G401 (cell line): Measurements from ENCODE around the gene ATP8B3. TPM values are rescaled to one million over a fixed set of nuclear protein-coding genes. Genes with fewer than 3 reads are reported as not detected.

Source experiments
- DNase-seq: peaks from one replicate; pipeline ENCODE4 v3.0.0-alpha.2; 2015; ENCODE audit warnings: low spot score
- in situ Hi-C: cut with HindIII; loops from 2 replicates; pipeline ENCODE4 v1.10.0; 2016; ENCODE audit warnings: low sequenced_read_pairs, mixed read lengths
- total RNA-seq: library from RNA; depleted of rRNA; stranded (reverse); fragments of >200 nt; shearing (Covaris generic); gene quantifications from 2 replicates; pipeline ENCODE4 v1.2.3, GENCODE V29; 2014

ATP8B3 gene
- total RNA-seq, 1 experiment from 2014 or later, result 5.5 TPM

- in situ Hi-C loops, result no loop called here
- DNase-seq, result no peak
Measured at GRCh38 chr19:1839658-1840540, 27.8 kb upstream of the ATP8B3 start.

GRCh38 chr19:1837625-1838105, 25.6 kb upstream of the ATP8B3 start:
- no peak for DNase-seq
- in situ Hi-C loops, result no loop called here

GRCh38 chr19:1837222-1837565, 25.1 kb upstream of the ATP8B3 start:
- in situ Hi-C loops, result no loop called here
- DNase-seq, result no peak

DNA sequence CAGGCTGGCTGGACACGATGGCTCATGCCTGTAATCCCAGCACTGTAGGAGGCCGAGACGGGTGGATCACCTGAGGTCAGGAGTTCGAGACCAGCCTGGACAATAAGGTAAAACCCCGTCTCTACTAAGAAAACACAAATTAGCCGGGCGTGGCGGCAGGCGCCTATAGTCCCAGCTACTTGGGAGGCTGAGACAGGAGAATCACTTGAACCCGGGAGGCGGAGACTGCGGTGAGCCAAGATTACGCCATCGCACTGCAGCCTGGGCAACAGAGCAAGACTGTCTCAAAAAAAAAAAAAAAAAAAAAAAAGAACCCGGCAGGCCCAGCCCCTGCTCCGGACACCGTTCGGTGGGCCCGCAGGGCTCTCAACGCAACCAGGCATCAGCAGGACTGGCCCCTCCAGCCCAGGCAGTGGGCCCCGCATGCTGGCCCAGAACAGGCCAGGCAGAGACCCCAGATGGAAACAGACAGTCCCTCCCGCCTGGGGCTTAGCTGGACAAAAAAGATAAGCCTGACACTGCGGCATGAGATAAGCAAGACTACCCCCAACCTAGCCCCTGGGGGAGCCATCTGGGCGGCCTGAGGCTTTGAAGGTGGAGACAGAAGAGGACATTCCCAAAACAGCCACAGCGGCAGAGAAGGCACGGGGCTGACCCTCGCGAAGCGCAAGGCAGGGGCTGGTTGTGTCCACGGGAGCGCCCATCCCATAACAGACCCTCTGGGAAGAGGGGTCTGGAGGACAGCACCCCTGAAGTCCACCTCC, 24.6 kb upstream of the ATP8B3 start:
- DNase-seq, result no peak
- in situ Hi-C loops, result no loop called here

- DNase-seq, result no peak
- in situ Hi-C loops, result no loop called here
Measured at GRCh38 chr19:1833540-1833939, 21.5 kb upstream of the ATP8B3 start.

- in situ Hi-C loops, result no loop called here
Measured at GRCh38 chr19:1832046-1832663, 20.1 kb upstream of the ATP8B3 start.

GRCh38 chr19:1830978-1831377, 18.9 kb upstream of the ATP8B3 start:
- DNase-seq, result no peak
- in situ Hi-C loops, result no loop called here

More at GRCh38 chr19:1832046-1832663, 20.1 kb upstream of the ATP8B3 start:
- no peak for DNase-seq

DNA sequence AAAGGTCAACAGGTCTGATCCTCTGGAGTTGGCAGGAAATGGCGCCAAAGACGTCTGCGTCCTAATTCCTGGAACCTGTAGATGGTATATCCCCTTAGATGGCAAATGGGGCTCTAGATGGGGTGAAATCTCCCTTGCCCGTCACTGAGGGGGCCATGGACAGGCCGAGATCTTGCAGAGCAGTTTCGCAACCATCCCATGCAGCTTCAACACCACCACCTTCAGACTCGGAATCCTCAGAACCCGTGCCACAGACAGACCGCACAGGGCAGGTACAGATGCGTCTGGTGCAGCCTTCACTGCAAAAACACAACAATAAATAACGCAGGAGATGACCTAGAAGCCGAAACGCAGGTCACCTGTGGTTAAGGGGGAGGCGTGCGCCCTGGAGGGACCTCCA, 18.5 kb upstream of the ATP8B3 start:
- DNase-seq, result no peak
- in situ Hi-C loops, result no loop called here

- in situ Hi-C loops, result no loop called here
- DNase-seq, result no peak
Measured at GRCh38 chr19:1829958-1830357, 17.9 kb upstream of the ATP8B3 start.

GRCh38 chr19:1828279-1829238, 16.5 kb upstream of the ATP8B3 start:
- no peak for DNase-seq
- in situ Hi-C loops, result no loop called here

DNA sequence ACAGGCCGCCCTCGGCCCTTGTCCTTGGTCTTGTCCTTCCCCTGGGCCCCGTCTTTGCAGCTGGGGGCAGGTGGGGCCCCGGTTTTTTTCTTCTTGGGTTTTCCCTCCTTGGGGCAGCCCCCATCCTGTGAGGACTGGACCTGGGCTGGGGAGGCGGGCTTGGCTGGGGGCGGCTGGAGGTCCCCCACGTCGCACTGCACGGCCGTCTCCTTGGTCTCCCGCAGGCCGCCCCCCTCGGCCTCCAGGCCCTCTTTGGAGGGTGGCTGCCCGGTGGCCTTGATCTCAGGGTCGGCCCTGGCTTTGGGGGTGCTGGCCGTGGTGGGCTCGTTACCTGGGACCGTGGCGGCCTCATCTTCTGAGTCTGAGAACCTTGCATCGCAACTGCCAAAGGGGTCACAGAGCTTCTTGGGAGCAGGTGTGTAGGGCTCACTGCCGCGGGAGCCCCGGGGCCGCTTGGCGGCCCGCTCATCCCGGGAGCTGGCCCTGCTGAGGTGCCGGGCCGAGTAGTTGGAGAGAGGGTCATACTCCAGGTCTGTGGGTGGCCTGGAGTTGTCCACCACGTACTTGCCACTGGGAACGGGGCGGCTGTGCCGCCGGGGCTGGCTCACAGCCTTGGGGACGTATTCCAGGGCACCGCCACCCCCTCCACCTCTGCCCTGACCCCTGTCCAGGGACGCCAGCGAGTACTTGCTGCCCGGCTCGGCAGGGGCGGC, 15.6 kb upstream of the ATP8B3 start:
- in situ Hi-C loops, result no loop called here
- no peak for DNase-seq

DNA sequence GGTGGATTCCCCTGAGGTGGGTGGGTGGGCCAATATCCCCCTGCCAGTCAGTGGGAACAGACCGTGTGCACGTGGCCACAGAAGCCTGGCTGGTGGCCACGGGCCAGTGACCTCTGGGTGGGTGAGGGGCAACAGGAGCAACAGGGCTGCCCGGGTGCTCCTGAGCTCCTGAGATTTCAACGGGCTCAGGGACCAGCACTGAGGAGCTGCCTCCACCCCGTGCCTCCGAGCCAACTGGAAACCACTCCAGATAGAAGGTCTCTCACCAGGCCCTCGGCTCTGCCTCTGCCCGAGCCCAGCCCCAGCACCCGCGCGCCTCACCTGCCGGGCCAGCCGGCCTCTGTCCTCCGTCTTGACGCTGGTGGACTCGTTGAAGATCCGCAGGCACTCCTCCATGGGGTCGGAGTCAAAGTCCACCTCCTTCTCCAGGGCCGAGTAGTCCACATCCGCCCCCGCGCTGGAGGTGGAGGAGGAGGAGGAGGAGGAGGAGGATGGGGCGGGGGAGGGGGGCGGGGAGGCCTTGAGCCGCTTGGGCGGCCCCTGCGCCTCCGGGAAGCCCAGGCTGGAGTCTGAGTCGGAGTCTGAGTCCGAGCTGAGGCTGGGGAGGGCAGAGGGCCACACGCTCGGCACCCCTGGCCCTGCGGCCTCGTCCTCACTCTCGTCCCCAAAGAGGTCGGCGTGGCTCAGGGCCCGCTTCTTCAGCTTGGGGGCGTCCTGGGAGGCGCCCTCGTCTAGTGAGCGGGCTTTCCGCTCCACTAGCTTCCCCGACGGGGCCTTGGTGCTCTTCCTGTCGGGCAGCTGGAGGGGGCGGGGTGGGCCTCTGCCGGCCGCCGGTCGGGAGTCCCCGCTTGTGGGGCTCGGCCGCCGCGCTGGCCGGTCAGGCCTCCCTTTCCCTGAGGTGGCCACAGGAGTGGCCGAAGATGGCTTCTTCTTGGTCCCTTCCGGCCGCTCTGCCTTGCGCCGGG, 14.8 kb upstream of the ATP8B3 start:
- in situ Hi-C loops, result no loop called here

GRCh38 chr19:1825909-1826556, 14.0 kb upstream of the ATP8B3 start:
- in situ Hi-C loops, result no loop called here
- peak; percentile 74 for DNase-seq

More for the DNA sequence above, 14.8 kb upstream of the ATP8B3 start:
- DNase-seq, result no peak

DNA sequence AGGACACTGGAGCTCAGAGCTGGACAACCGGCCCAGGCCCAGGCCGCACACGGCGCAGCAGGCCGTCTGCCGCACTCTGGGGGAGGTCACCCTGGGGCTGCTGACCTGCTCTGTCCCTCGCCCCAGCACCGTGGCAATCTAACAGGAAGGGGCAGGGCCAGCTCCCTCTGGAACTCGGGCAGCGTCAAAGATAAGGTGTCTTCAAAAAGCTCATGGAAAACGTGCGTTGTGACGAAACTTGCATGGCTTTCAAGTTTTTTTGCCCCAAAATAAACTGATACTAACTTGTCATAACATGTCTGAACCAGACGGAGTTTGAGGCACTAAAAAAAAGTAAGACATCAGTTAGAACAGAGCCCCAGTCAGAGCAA, 12.2 kb upstream of the ATP8B3 start:
- in situ Hi-C loops, result no loop called here
- no peak for DNase-seq

DNA sequence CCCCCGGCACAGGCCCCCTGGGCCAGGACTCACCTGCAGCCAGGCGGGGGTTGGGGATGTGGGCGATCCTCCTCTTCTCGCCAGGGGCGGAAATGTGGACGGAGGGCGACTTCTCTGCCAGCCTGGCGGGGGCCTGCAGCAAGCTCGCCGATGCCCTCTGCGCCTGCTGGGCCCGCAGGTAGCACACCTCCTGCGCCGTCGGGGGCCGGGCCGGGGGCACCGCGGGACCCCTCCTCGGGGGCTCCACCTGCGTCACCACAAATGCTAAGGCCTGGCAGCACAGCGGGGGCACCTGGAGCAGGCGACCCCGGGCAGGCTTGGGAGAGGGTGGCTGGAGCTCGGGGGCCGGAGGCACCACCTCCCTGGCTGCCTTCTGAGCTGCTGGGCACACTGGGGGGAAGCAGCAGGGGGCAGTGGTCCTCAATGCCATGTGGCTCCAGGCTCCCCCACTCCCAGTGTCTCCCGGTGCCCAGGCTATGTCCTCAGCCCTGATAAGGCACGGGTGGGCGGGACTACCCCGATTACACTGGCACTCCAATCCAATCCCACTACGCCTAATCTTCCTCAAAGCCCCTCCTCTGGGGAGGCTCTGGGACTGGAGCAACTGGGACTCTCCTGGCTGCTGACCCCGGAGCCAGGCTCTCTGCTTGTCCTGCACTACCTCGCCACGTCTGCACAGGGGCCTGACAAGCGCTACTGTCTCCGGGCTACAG, 11.6 kb upstream of the ATP8B3 start:
- DNase-seq, result no peak
- in situ Hi-C loops, result no loop called here

DNA sequence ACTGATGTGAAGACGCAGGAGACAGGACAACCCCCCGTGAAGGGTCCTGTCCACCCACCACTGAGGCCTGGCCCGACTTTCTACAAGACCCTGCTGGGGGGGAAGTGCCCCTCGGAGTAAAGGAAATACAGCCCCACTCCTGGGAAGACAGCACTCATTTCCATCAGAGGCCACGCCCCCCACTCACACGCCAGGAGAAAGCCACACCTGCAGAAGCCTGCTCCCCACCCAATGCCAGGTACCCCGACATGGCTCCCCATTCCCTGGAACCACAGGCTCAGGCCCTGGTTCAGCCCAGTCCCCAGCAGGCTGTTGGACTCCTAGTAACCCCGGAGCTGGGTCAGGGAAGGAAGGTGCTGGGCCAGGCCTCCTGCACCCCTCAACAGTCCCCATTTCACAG, 10.9 kb upstream of the ATP8B3 start:
- in situ Hi-C loops, result no loop called here
- DNase-seq, result no peak
